ENCODE measurements around the gene NUP62. TPM values are rescaled to one million over a fixed set of nuclear protein-coding genes. Genes with fewer than 3 reads are reported as not detected.
A peak's percentile ranks its signal among the peaks of the same experiment; 100 is the strongest.

The NUP62 gene
- total RNA-seq, 1 experiment from 2014 or later: 54.6 TPM

GRCh38 chr19:49875177-49875576, 54.1 kb downstream of the NUP62 start:
- H3K27ac ChIP-seq (ENCODE audit: low read length): peak overlapping the region; percentile 98
- DNase-seq (ENCODE audit: low read depth, low spot score) (no peak), ATAC-seq (no peak)
- H3K27me3 ChIP-seq (ENCODE audit: control insufficient read depth, insufficient read depth, low read length): no peaks in the 10 kb centered on the region
- H3K36me3 ChIP-seq (ENCODE audit: control insufficient read depth, insufficient read depth, low read length): peaks cover 5% of the 10 kb centered on the region; the same call in 1 of the 2 replicates
- H3K4me1 ChIP-seq (ENCODE audit: control insufficient read depth, insufficient read depth, low read length): peaks cover 27% of the 10 kb centered on the region
- H3K9me3 ChIP-seq (ENCODE audit: control insufficient read depth, insufficient read depth, low read depth, low read length): no peaks in the 10 kb centered on the region
- intact Hi-C loops (cut with micrococcal nuclease; ENCODE audit: unreplicated experiment): no loop called here
- BruUV-seq (replicated peaks): no TSS peak
- ChIA-PET POLR2A (interaction anchor here (0.6 kb wide), 1 partner anchor 32 kb away, joined by 6 read pairs; no protein-coding TSS in a partner anchor), CTCF (no interaction called here)
- H3K4me3 ChIP-seq (ENCODE audit: low read depth in 2 of 2, low read length in 2 of 2): peak overlapping the region; percentile 89 to 93
- in situ Hi-C loops (cut with HindIII; ENCODE audit: low pct_unique_long_range_greater_than_20kb, low sequenced_read_pairs): no loop called here
- TF ChIP-seq, protein P1, sequence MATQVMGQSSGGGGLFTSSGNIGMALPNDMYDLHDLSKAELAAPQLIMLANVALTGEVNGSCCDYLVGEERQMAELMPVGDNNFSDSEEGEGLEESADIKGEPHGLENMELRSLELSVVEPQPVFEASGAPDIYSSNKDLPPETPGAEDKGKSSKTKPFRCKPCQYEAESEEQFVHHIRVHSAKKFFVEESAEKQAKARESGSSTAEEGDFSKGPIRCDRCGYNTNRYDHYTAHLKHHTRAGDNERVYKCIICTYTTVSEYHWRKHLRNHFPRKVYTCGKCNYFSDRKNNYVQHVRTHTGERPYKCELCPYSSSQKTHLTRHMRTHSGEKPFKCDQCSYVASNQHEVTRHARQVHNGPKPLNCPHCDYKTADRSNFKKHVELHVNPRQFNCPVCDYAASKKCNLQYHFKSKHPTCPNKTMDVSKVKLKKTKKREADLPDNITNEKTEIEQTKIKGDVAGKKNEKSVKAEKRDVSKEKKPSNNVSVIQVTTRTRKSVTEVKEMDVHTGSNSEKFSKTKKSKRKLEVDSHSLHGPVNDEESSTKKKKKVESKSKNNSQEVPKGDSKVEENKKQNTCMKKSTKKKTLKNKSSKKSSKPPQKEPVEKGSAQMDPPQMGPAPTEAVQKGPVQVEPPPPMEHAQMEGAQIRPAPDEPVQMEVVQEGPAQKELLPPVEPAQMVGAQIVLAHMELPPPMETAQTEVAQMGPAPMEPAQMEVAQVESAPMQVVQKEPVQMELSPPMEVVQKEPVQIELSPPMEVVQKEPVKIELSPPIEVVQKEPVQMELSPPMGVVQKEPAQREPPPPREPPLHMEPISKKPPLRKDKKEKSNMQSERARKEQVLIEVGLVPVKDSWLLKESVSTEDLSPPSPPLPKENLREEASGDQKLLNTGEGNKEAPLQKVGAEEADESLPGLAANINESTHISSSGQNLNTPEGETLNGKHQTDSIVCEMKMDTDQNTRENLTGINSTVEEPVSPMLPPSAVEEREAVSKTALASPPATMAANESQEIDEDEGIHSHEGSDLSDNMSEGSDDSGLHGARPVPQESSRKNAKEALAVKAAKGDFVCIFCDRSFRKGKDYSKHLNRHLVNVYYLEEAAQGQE (IDR thresholded peaks at IDR 0.05; ENCODE audit: insufficient read depth in 1 of 2, low read depth in 2 of 2, low read length in 1 of 2): no peak
- TF ChIP-seq POLR2AphosphoS5 (IDR thresholded peaks at IDR 0.05; ENCODE audit: low read depth, low read length): no peak
- no peak for TF ChIP-seq SIN3A (IDR thresholded peaks at IDR 0.05; ENCODE audit: borderline replicate concordance, insufficient read depth, low read depth, low read length)
- no peak for TF ChIP-seq TCF7L2 (IDR thresholded peaks at IDR 0.05; ENCODE audit: low read depth, low read length)
- TF ChIP-seq CTCF (IDR thresholded peaks at IDR 0.05): no peak

DNA sequence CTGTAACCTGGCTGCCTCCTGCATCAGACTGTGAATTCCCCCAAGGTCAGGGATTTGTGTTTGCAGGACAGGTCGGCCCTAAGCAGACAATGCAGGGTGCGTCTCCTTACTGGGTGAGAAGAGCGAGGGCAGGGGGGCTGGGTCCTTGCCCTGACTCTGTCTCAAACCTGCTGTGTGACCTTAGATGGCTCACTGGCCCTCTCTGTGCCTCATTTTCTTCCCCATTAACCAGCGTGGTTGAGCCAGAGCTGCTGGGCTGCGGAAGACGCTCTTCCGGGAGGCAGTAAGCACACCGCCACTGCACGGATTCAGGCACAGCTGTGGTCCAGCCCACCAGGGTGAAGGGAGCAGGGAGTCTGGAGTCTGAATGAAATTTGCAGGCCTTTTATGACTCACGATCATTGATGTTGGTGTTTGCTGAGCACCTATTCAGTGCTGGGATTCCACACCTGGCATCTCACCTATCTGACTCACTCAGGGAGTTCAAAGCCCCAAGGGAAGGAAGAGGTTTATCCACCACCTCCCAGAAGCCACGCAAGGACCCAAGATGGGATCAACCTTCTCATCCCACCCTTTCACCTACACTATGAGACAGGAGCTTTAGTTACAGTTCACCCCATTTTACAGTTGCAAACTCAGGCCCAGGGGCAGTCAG, 54.7 kb downstream of the NUP62 start:
- in situ Hi-C loops (cut with HindIII; ENCODE audit: low pct_unique_long_range_greater_than_20kb, low sequenced_read_pairs) (no loop called here), intact Hi-C loops (cut with micrococcal nuclease; ENCODE audit: unreplicated experiment) (no loop called here)
- TF ChIP-seq SIN3A (IDR thresholded peaks at IDR 0.05; ENCODE audit: borderline replicate concordance, insufficient read depth, low read depth, low read length) (no peak), POLR2AphosphoS5 (IDR thresholded peaks at IDR 0.05; ENCODE audit: low read depth, low read length) (no peak), CTCF (IDR thresholded peaks at IDR 0.05) (no peak)
- Histone ChIP-seq H3K4me3 (ENCODE audit: low read depth in 2 of 2, low read length in 2 of 2) (peak overlapping the region; percentile 89 to 93), H3K4me1 (ENCODE audit: control insufficient read depth, insufficient read depth, low read length) (peaks cover 29% of the 10 kb centered on the region), H3K9me3 (ENCODE audit: control insufficient read depth, insufficient read depth, low read depth, low read length) (no peaks in the 10 kb centered on the region), H3K27me3 (ENCODE audit: control insufficient read depth, insufficient read depth, low read length) (no peaks in the 10 kb centered on the region), H3K36me3 (ENCODE audit: control insufficient read depth, insufficient read depth, low read length) (peaks cover 5% of the 10 kb centered on the region; the same call in 1 of the 2 replicates), H3K27ac (ENCODE audit: low read length) (peak overlapping the region; percentile 98)
- no peak for ATAC-seq
- no TSS peak for BruUV-seq (replicated peaks)
- CTCF ChIA-PET: no interaction called here
- POLR2A ChIA-PET: interaction anchor here (0.6 kb wide), 1 partner anchor 32 kb away, joined by 6 read pairs; no protein-coding TSS in a partner anchor
- DNase-seq (ENCODE audit: low read depth, low spot score): no peak

Data from Panc1 (cell line).